DOHH2 (cell line): ENCODE data around the gene GNPDA1.
A peak's percentile ranks its signal among the peaks of the same experiment; 100 is the strongest.

Experiments
- H3F3A ChIP-seq: fragments of 200-600 bp; sonication (generic), shearing (Covaris generic); 2 replicates; pipeline ENCODE4 v1.6.0; 2016; ENCODE audit warnings: antibody characterized with exemption, mild to moderate bottlenecking; ENCODE audit not compliant: control insufficient read depth, insufficient read depth
- H3K27ac ChIP-seq: fragments of 200-600 bp; sonication (generic); 2 replicates; pipeline ENCODE4 v1.5.1; 2014; ENCODE audit warnings: low read depth, mild to moderate bottlenecking, low read length, moderate library complexity
- H3K27me3 ChIP-seq: fragments of 200-600 bp; sonication (generic); 2 replicates; pipeline ENCODE4 v1.6.1; 2014; ENCODE audit warnings: mild to moderate bottlenecking, low read length, mixed read lengths; ENCODE audit not compliant: control insufficient read depth
- H3K36me3 ChIP-seq: fragments of 200-600 bp; sonication (generic); 2 replicates; pipeline ENCODE4 v1.6.1; 2014; ENCODE audit warnings: mild to moderate bottlenecking, low read length, moderate library complexity, mixed read lengths; ENCODE audit not compliant: control insufficient read depth
- H3K4me1 ChIP-seq: fragments of 200-600 bp; sonication (generic); 2 replicates; pipeline ENCODE4 v1.6.1; 2014; ENCODE audit warnings: mild to moderate bottlenecking, low read length, mixed read lengths; ENCODE audit not compliant: control insufficient read depth
- H3K4me2 ChIP-seq: fragments of 200-600 bp; sonication (generic); 2 replicates; pipeline ENCODE4 v1.6.0; 2014; ENCODE audit warnings: mild to moderate bottlenecking, low read length, moderate library complexity
- H3K4me3 ChIP-seq: fragments of 200-600 bp; sonication (generic); 2 replicates; pipeline ENCODE4 v1.5.1; 2014; ENCODE audit warnings: mild to moderate bottlenecking, low read length, mixed read lengths
- H3K79me2 ChIP-seq: fragments of 200-600 bp; sonication (generic); 2 replicates; pipeline ENCODE4 v1.6.1; 2014; ENCODE audit warnings: mild to moderate bottlenecking, low read length, mixed read lengths; ENCODE audit not compliant: control insufficient read depth
- H3K9me2 ChIP-seq: fragments of 200-600 bp; sonication (generic); replicated peaks from 2 replicates; pipeline ENCODE4 v1.6.1; 2014; ENCODE audit warnings: mild to moderate bottlenecking, low read length, mixed read lengths; ENCODE audit not compliant: control insufficient read depth
- H3K9me3 ChIP-seq: fragments of 200-600 bp; sonication (generic); 2 replicates; pipeline ENCODE4 v1.6.1; 2014; ENCODE audit warnings: antibody characterized with exemption, low read length, mixed read lengths; ENCODE audit not compliant: control insufficient read depth, insufficient read depth
- H4K20me1 ChIP-seq: fragments of 200-600 bp; sonication (generic); 2 replicates; pipeline ENCODE4 v1.6.0; 2014; ENCODE audit warnings: low read depth, mild to moderate bottlenecking, antibody characterized with exemption, low read length, moderate library complexity; ENCODE audit not compliant: control insufficient read depth, insufficient read depth
- CTCF ChIP-seq: fragments of 200-600 bp; sonication (generic); IDR thresholded peaks from one replicate; pipeline ENCODE4 v1.5.1; 2014; ENCODE audit warnings: antibody characterized with exemption, mild to moderate bottlenecking, low read depth, low read length; ENCODE audit not compliant: poor library complexity, severe bottlenecking
- EZH2phosphoT487 ChIP-seq: fragments of 200-600 bp; sonication (generic); IDR thresholded peaks from 2 replicates; pipeline ENCODE4 v1.6.1; 2017; ENCODE audit warnings: borderline replicate concordance, mild to moderate bottlenecking, antibody characterized with exemption, low read length, moderate library complexity, mixed read lengths

GNPDA1 gene

GRCh38 chr5:142000704-142001484 is 11.9 kb downstream of the GNPDA1 start:
- H4K20me1 ChIP-seq, result no peaks in the 10 kb centered on the region
- H3F3A ChIP-seq, result no peaks in the 10 kb centered on the region
- no peaks in the 10 kb centered on the region for H3K27me3 ChIP-seq
- no peaks in the 10 kb centered on the region for H3K79me2 ChIP-seq
- H3K36me3 ChIP-seq, result peaks cover 12% of the 10 kb centered on the region
- no peak overlapping the region for H3K4me3 ChIP-seq
- no peak overlapping the region for H3K4me2 ChIP-seq
- TF ChIP-seq CTCF (peak; percentile 49), EZH2phosphoT487 (no peak)
- no peaks in the 10 kb centered on the region for H3K4me1 ChIP-seq
- H3K9me3 ChIP-seq, result no peaks in the 10 kb centered on the region
- H3K27ac ChIP-seq, result no peak overlapping the region
- no peaks in the 10 kb centered on the region for H3K9me2 ChIP-seq

GRCh38 chr5:142000173-142000572 is 12.7 kb downstream of the GNPDA1 start:
- Histone ChIP-seq H3K27ac (no peak overlapping the region), H3K36me3 (peaks cover 13% of the 10 kb centered on the region), H3K9me2 (no peaks in the 10 kb centered on the region), H3K4me1 (no peaks in the 10 kb centered on the region), H3K9me3 (no peaks in the 10 kb centered on the region), H4K20me1 (no peaks in the 10 kb centered on the region), H3K4me2 (no peak overlapping the region), H3F3A (no peaks in the 10 kb centered on the region), H3K27me3 (no peaks in the 10 kb centered on the region), H3K79me2 (no peaks in the 10 kb centered on the region), H3K4me3 (no peak overlapping the region)
- TF ChIP-seq EZH2phosphoT487 (no peak), CTCF (no peak)

GRCh38 chr5:141997358-141997960 is 15.4 kb downstream of the GNPDA1 start:
- no peak for TF ChIP-seq EZH2phosphoT487
- Histone ChIP-seq H3K9me3 (no peaks in the 10 kb centered on the region), H3K27ac (no peak overlapping the region)

DNA sequence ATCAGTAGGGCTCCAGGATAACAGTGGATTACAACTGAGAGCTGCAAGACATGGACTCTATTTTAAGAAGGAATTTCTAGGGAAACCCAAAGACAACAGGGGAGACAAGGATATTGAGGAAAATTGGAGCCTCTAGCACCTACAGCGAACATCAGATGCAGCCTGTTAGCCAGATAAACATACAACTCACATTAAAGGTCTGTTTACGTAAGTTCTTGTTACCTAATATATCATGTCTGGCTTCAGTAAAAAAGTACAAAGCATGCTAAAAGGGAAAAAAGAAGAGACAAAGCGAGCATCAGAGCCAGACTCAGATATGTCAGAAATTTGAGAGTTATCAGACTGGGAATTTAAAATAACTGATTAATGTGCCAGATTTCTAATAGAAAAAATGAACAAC is 17.2 kb downstream of the GNPDA1 start:
- Histone ChIP-seq H3K36me3 (peaks cover 28% of the 10 kb centered on the region), H3K79me2 (no peaks in the 10 kb centered on the region), H3K9me2 (no peaks in the 10 kb centered on the region)

More at GRCh38 chr5:141997358-141997960, 15.4 kb downstream of the GNPDA1 start:
- H3K9me2 ChIP-seq, result no peaks in the 10 kb centered on the region
- peaks cover 31% of the 10 kb centered on the region for H3K36me3 ChIP-seq
- no peak overlapping the region for H3K4me3 ChIP-seq
- H3K4me1 ChIP-seq, result no peaks in the 10 kb centered on the region
- H3K27me3 ChIP-seq, result no peaks in the 10 kb centered on the region
- H3K79me2 ChIP-seq, result no peaks in the 10 kb centered on the region
- no peak overlapping the region for H3K4me2 ChIP-seq
- H3F3A ChIP-seq, result no peaks in the 10 kb centered on the region
- no peaks in the 10 kb centered on the region for H4K20me1 ChIP-seq

More for the DNA sequence above, 17.2 kb downstream of the GNPDA1 start:
- Histone ChIP-seq H3K4me3 (no peak overlapping the region), H3K27ac (no peak overlapping the region), H3K27me3 (no peaks in the 10 kb centered on the region), H3F3A (0 out of 2 replicates have a peak, but pooled peaks cover 3% of the 10 kb centered on the region), H3K9me3 (no peaks in the 10 kb centered on the region), H3K4me2 (no peak overlapping the region), H3K4me1 (no peaks in the 10 kb centered on the region), H4K20me1 (no peaks in the 10 kb centered on the region)
- TF ChIP-seq CTCF, result no peak
- TF ChIP-seq EZH2phosphoT487, result no peak
